K562 (cell line): ENCODE measurements around the gene SPINT2. TPM values are rescaled to one million over a fixed set of nuclear protein-coding genes. Genes with fewer than 3 reads are reported as not detected.

ENCODE experiments used
- EP400 ChIP-seq: fragments of 450-650 bp; IDR thresholded peaks from 2 replicates; pipeline ENCODE4 v1.6.1; 2017; ENCODE audit warnings: antibody characterized with exemption, mild to moderate bottlenecking, moderate library complexity
- FOXA1 ChIP-seq: fragments of 450-650 bp; IDR thresholded peaks from 2 replicates; pipeline ENCODE4 v1.6.1; 2016; ENCODE audit warnings: mild to moderate bottlenecking, borderline replicate concordance
- HDAC3 ChIP-seq: fragments of 450-650 bp; IDR thresholded peaks from 2 replicates; pipeline ENCODE4 v1.6.1; 2018; ENCODE audit warnings: borderline replicate concordance, mild to moderate bottlenecking, moderate library complexity; ENCODE audit not compliant: partially characterized antibody
- NR2C2 ChIP-seq, 2 experiments: fragments of 200-800 bp in 1 of 2; sonication (Bioruptor generic) in 1 of 2; sonication (generic) in 1 of 2; formaldehyde crosslinking in 1 of 2; IDR thresholded peaks; 2 replicates each; pipeline versions ENCODE4 v1.6.1 to v1.8.0; 2016 to 2022; ENCODE audit warnings: mild to moderate bottlenecking in 1 of 2, missing compliant biosample characterization in 1 of 2, missing genetic modification characterization in 1 of 2, missing genetic modification reagents in 1 of 2
- RB1 ChIP-seq: fragments of 450-650 bp; IDR thresholded peaks from 2 replicates; pipeline ENCODE4 v1.6.1; 2017; ENCODE audit warnings: low read depth, mild to moderate bottlenecking
- SAFB2 ChIP-seq: fragments of 200-400 bp; formaldehyde crosslinking; IDR thresholded peaks from 2 replicates; pipeline ENCODE4 v1.6.1; 2018; ENCODE audit warnings: borderline replicate concordance, low read length, low read depth, moderate library complexity; ENCODE audit not compliant: severe bottlenecking
- SREBF1 ChIP-seq: fragments of 150-350 bp; IDR thresholded peaks from 2 replicates; pipeline ENCODE4 v1.6.1; 2014; ENCODE audit warnings: antibody characterized with exemption, low read depth, low read length, borderline replicate concordance
- ZNF253 ChIP-seq: fragments of 250-450 bp; sonication (Bioruptor Pico); conservative IDR thresholded peaks from 2 replicates; pipeline ENCODE4 v1.6.1; 2021; ENCODE audit warnings: mild to moderate bottlenecking
- ZNF507 ChIP-seq: conservative IDR thresholded peaks from 2 replicates; pipeline ENCODE4 v1.6.1; 2017; ENCODE audit warnings: missing genetic modification characterization, missing compliant biosample characterization
- polyA plus RNA-seq, 8 experiments: library from polyadenylated mRNA; depleted of rRNA in 4 of 8; stranded (reverse) in 5 of 8; unstranded in 3 of 8; fragments of >200 nt; fragmentation: Nextera tagmentation in 2 of 8; fragmentation: Illumina TruSeq in 1 of 8; extraction: Ambion mirVana in 2 of 8; extraction: Trizol in 1 of 8; gene quantifications; 2 replicates each; pipeline versions ENCODE4 v1.2.1 to v1.2.3, GENCODE V29; 2011 to 2014; ENCODE audit warnings: inconsistent platforms in 1 of 8, missing spikeins in 1 of 8
- total RNA-seq, 7 experiments: library from RNA; depleted of rRNA in 6 of 7; stranded (reverse); fragments of >200 nt in 6 of 7; fragmentation: Illumina TruSeq in 2 of 7; extraction: Trizol in 2 of 7; gene quantifications; 2 replicates each; pipeline versions ENCODE4 v1.2.1 to v1.2.3, GENCODE V29; 2011 to 2021; ENCODE audit warnings: low replicate concordance in 1 of 7
- TF ChIP-seq, protein P1 (sequence below): fragments of 450-650 bp; IDR thresholded peaks from 2 replicates; pipeline ENCODE4 v1.6.1; 2017; ENCODE audit warnings: antibody characterized with exemption, mild to moderate bottlenecking
- TF ChIP-seq, protein P2 (sequence below): fragments of 450-650 bp; formaldehyde crosslinking; IDR thresholded peaks from 2 replicates; pipeline ENCODE4 v1.4.0; 2020; ENCODE audit warnings: mild to moderate bottlenecking, mixed read lengths
- TF ChIP-seq, protein P3 (sequence below): fragments of 200-800 bp; sonication (Bioruptor generic); IDR thresholded peaks from 2 replicates; pipeline ENCODE4 v1.6.1; 2017; ENCODE audit warnings: missing genetic modification characterization, missing compliant biosample characterization
- TF ChIP-seq, protein P4 (sequence below): fragments of 200-800 bp; sonication (Bioruptor generic); IDR thresholded peaks from 2 replicates; pipeline ENCODE4 v1.6.1; 2016; ENCODE audit warnings: missing genetic modification characterization, missing compliant biosample characterization

The SPINT2 gene
- total and polyA plus RNA-seq, 9 of the 15 experiments (the other 6 are each of a cell fraction or from before 2014, with no cell fraction given), result 0.65 to 4.5 (median 3.4) TPM

DNA sequence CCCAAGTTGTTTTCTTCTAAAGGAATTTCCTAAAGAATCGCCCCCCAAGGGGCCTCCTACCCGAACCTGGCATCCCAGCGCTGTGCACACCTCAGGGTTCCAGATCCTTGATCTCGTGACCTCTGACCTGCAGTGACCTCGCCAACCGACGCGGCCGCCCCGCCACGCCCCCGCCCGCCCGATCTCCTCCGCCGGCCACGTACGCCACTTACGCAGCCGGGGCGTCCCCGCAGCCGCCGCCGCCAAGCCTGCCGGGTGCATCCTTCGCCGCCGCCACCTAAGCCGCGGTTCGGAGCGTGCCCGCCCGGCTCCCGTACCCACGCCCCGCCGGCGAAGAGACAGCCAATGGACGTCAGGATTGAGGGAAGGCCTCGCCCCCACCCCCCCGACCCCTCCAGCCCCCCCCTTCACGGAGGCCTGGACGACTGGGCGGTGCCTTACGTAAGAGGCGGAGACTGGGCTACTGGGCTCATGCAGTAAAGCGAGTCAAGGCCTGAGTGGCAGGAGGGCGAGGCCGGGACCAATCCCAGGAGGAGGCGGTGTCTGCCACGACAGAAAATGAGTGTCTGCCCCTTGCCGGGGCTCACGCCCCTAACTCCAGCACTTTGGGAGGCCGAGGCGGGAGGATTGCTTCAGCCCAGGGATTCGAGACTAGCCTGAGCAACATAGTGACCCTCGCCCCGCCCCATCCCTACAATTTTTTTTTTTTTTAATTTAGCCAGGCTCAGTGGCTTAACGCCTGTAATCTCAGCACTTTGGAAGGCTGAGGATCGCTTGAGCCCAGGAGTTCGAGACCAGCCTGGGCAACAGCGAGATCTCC is 51.5 kb downstream of the SPINT2 start, which contains the start of gene YIF1B (continued):
- TF ChIP-seq SAFB2, result no peak
- TF ChIP-seq, protein P1, sequence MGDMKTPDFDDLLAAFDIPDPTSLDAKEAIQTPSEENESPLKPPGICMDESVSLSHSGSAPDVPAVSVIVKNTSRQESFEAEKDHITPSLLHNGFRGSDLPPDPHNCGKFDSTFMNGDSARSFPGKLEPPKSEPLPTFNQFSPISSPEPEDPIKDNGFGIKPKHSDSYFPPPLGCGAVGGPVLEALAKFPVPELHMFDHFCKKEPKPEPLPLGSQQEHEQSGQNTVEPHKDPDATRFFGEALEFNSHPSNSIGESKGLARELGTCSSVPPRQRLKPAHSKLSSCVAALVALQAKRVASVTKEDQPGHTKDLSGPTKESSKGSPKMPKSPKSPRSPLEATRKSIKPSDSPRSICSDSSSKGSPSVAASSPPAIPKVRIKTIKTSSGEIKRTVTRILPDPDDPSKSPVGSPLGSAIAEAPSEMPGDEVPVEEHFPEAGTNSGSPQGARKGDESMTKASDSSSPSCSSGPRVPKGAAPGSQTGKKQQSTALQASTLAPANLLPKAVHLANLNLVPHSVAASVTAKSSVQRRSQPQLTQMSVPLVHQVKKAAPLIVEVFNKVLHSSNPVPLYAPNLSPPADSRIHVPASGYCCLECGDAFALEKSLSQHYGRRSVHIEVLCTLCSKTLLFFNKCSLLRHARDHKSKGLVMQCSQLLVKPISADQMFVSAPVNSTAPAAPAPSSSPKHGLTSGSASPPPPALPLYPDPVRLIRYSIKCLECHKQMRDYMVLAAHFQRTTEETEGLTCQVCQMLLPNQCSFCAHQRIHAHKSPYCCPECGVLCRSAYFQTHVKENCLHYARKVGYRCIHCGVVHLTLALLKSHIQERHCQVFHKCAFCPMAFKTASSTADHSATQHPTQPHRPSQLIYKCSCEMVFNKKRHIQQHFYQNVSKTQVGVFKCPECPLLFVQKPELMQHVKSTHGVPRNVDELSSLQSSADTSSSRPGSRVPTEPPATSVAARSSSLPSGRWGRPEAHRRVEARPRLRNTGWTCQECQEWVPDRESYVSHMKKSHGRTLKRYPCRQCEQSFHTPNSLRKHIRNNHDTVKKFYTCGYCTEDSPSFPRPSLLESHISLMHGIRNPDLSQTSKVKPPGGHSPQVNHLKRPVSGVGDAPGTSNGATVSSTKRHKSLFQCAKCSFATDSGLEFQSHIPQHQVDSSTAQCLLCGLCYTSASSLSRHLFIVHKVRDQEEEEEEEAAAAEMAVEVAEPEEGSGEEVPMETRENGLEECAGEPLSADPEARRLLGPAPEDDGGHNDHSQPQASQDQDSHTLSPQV, result 0 out of 2 replicates have a peak, but pooled peaks have one; percentile 10
- TF ChIP-seq NR2C2 (CRISPR knock-in tag; IDR thresholded peaks at IDR 0.05), result peak; percentile 93
- peak; percentile 99 for TF ChIP-seq NR2C2 (tag; IDR thresholded peaks at IDR 0.05)
- peak; percentile 98 for TF ChIP-seq HDAC3
- TF ChIP-seq RB1, result peak; percentile 63; the same call in 1 of the 2 replicates
- no peak for TF ChIP-seq FOXA1
- TF ChIP-seq, protein P2, sequence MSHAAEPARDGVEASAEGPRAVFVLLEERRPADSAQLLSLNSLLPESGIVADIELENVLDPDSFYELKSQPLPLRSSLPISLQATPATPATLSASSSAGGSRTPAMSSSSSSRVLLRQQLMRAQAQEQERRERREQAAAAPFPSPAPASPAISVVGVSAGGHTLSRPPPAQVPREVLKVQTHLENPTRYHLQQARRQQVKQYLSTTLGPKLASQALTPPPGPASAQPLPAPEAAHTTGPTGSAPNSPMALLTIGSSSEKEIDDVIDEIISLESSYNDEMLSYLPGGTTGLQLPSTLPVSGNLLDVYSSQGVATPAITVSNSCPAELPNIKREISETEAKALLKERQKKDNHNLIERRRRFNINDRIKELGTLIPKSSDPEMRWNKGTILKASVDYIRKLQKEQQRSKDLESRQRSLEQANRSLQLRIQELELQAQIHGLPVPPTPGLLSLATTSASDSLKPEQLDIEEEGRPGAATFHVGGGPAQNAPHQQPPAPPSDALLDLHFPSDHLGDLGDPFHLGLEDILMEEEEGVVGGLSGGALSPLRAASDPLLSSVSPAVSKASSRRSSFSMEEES (CRISPR knock-in tag), result peak; percentile 83
- TF ChIP-seq EP400, result peak; percentile 43; the same call in 1 of the 2 replicates
- TF ChIP-seq, protein P3, sequence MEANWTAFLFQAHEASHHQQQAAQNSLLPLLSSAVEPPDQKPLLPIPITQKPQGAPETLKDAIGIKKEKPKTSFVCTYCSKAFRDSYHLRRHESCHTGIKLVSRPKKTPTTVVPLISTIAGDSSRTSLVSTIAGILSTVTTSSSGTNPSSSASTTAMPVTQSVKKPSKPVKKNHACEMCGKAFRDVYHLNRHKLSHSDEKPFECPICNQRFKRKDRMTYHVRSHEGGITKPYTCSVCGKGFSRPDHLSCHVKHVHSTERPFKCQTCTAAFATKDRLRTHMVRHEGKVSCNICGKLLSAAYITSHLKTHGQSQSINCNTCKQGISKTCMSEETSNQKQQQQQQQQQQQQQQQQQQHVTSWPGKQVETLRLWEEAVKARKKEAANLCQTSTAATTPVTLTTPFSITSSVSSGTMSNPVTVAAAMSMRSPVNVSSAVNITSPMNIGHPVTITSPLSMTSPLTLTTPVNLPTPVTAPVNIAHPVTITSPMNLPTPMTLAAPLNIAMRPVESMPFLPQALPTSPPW (CRISPR knock-in tag), result peak; percentile 100
- TF ChIP-seq, protein P4, sequence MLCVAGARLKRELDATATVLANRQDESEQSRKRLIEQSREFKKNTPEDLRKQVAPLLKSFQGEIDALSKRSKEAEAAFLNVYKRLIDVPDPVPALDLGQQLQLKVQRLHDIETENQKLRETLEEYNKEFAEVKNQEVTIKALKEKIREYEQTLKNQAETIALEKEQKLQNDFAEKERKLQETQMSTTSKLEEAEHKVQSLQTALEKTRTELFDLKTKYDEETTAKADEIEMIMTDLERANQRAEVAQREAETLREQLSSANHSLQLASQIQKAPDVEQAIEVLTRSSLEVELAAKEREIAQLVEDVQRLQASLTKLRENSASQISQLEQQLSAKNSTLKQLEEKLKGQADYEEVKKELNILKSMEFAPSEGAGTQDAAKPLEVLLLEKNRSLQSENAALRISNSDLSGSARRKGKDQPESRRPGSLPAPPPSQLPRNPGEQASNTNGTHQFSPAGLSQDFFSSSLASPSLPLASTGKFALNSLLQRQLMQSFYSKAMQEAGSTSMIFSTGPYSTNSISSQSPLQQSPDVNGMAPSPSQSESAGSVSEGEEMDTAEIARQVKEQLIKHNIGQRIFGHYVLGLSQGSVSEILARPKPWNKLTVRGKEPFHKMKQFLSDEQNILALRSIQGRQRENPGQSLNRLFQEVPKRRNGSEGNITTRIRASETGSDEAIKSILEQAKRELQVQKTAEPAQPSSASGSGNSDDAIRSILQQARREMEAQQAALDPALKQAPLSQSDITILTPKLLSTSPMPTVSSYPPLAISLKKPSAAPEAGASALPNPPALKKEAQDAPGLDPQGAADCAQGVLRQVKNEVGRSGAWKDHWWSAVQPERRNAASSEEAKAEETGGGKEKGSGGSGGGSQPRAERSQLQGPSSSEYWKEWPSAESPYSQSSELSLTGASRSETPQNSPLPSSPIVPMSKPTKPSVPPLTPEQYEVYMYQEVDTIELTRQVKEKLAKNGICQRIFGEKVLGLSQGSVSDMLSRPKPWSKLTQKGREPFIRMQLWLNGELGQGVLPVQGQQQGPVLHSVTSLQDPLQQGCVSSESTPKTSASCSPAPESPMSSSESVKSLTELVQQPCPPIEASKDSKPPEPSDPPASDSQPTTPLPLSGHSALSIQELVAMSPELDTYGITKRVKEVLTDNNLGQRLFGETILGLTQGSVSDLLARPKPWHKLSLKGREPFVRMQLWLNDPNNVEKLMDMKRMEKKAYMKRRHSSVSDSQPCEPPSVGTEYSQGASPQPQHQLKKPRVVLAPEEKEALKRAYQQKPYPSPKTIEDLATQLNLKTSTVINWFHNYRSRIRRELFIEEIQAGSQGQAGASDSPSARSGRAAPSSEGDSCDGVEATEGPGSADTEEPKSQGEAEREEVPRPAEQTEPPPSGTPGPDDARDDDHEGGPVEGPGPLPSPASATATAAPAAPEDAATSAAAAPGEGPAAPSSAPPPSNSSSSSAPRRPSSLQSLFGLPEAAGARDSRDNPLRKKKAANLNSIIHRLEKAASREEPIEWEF, result no peak
- TF ChIP-seq ZNF253, result no peak
- no peak for TF ChIP-seq ZNF507 (tag)
- no peak for TF ChIP-seq SREBF1
